SK-N-SH (cell line): ENCODE data around the gene PPME1.

Experiments used
- CTCF ChIP-seq: fragments of 200-600 bp; sonication (generic); IDR thresholded peaks from 2 replicates; pipeline ENCODE4 v1.6.1; 2017; ENCODE audit warnings: antibody characterized with exemption, mild to moderate bottlenecking, moderate library complexity
- MAX ChIP-seq: IDR thresholded peaks from 2 replicates; pipeline ENCODE4 v1.4.0; 2012; ENCODE audit warnings: low read depth
- NFIC ChIP-seq: IDR thresholded peaks from 2 replicates; pipeline ENCODE4 v1.4.0; 2012; ENCODE audit warnings: borderline replicate concordance
- RCOR1 ChIP-seq: fragments of 150-350 bp; IDR thresholded peaks from 2 replicates; pipeline ENCODE4 v1.6.1; 2017; ENCODE audit warnings: antibody characterized with exemption, low read length

- TF ChIP-seq CTCF (no peak), NFIC (no peak), RCOR1 (no peak), MAX (no peak)
These were observed 14.2 kb downstream of the PPME1 start for GRCh38 chr11:74185285-74185684.
